Breast epithelium (tissue), 3 donors: ENCODE data around the gene DUS2.

Experiments
- CTCF ChIP-seq, 3 donors: fragments of 450-650 bp; IDR thresholded peaks; one replicate each; pipeline ENCODE4 v1.5.1; 2016 to 2017; ENCODE audit warnings: antibody characterized with exemption in 3 of 3, mild to moderate bottlenecking in 3 of 3, moderate library complexity in 3 of 3
- POLR2AphosphoS5 ChIP-seq, 3 donors: sonication (generic); formaldehyde crosslinking; IDR thresholded peaks; one replicate each; pipeline ENCODE4 v1.6.1; 2017; ENCODE audit warnings: antibody characterized with exemption in 3 of 3

DNA sequence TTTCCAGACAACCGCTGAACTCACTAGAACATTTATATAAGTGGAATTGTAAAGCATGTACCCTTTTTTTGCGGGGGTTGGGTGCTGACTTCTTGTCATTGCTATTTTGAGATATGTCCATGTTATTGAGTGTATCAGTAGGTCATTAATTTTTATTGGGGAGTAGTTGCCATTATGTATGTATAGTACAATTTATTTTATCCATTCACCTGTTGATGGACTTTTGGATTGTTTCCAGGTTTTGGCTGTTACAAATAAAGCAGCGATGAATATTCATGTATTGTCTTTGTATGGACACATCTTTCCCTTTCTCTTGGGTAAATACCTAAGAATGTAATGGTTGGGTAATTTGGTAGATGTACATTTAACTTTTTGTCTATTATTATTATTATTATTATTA, 74.8 kb downstream of the DUS2 start:
- TF ChIP-seq POLR2AphosphoS5 (IDR thresholded peaks at IDR 0.05) (no peak), CTCF (IDR thresholded peaks at IDR 0.05) (no peak)
